ENCODE measurements around the gene LARGE2. TPM values are rescaled to one million over a fixed set of nuclear protein-coding genes. Genes with fewer than 3 reads are reported as not detected.
"Not testable (repeated sequence)": the region's sequence is repeated elsewhere in the genome, so short reads cannot be mapped to it uniquely, and the experiment has no call there.

LARGE2 gene
- total RNA-seq, 1 donor from 2014 or later: 0.07 TPM

DNA sequence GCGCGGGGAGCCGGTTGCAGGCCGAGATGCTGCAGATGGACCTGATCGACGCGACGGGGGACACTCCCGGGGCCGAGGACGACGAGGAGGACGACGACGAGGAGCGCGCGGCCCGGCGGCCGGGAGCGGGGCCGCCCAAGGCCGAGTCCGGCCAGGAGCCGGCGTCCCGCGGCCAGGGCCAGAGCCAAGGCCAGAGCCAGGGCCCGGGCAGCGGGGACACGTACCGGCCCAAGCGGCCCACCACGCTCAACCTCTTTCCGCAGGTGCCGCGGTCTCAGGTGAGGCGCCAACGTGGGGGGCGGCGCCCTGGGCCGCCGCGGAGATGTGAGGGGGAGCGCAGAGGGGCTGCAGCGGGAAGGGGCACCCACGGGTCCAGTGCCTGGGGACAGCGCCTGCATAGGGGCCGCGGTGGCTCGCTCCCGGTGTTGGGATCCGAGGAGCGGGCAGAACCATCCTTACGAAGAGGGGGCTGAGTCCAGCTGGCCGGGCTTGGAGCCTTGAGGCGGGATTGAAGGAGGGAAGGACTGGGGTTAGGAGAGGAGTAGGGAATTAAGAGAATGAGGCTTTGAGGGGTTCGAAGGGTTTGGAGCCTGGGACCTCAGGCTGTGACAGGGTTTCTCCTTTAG, 22.2 kb upstream of the LARGE2 start:
- H3K4me1 Mint-ChIP-seq (ENCODE audit: low read depth); H3K36me3 Mint-ChIP-seq (ENCODE audit: low read depth); H3K4me3 Mint-ChIP-seq (ENCODE audit: low read depth); H3K9me3 Mint-ChIP-seq; intact Hi-C loops (cut with micrococcal nuclease); H3K27ac Mint-ChIP-seq; DNase-seq (ENCODE audit: low spot score): not testable (repeated sequence)
- peaks cover 24% of the 10 kb centered on the region for H3K27me3 Mint-ChIP-seq (ENCODE audit: low read depth)

GRCh38 chr11:45900916-45901617, 21.4 kb upstream of the LARGE2 start:
- Mint-ChIP-seq H3K4me3 (ENCODE audit: low read depth) (no peak overlapping the region), H3K27ac (no peak overlapping the region), H3K27me3 (ENCODE audit: low read depth) (peaks cover 24% of the 10 kb centered on the region), H3K36me3 (ENCODE audit: low read depth) (no peaks in the 10 kb centered on the region), H3K4me1 (ENCODE audit: low read depth) (no peaks in the 10 kb centered on the region), H3K9me3 (no peaks in the 10 kb centered on the region)
- intact Hi-C loops (cut with micrococcal nuclease): no loop called here
- DNase-seq (ENCODE audit: low spot score): no peak

DNA sequence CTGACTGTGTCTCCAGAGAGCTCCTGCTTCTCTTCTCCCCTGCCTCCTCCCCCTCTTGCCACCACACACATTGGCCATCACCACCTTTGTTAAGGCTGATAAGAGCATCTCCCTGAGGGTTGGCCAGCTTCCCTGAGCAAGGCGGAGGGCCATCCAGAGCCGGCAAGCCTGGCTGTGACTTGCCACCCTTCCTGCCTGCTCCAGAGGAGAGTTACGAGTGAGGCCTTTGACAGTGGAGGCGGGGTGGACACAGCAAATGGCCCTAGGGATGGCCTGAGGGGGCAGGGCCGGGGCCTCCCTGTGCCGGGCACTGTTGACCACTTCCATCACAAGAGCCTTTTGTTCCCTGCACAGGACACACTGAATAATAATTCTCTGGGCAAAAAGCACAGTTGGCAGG, 20.8 kb upstream of the LARGE2 start:
- Mint-ChIP-seq H3K36me3 (ENCODE audit: low read depth) (no peaks in the 10 kb centered on the region), H3K9me3 (no peaks in the 10 kb centered on the region), H3K4me1 (ENCODE audit: low read depth) (no peaks in the 10 kb centered on the region), H3K27me3 (ENCODE audit: low read depth) (peaks cover 24% of the 10 kb centered on the region), H3K4me3 (ENCODE audit: low read depth) (no peak overlapping the region), H3K27ac (no peak overlapping the region)
- no peak for DNase-seq (ENCODE audit: low spot score)
- intact Hi-C loops (cut with micrococcal nuclease): no loop called here

DNA sequence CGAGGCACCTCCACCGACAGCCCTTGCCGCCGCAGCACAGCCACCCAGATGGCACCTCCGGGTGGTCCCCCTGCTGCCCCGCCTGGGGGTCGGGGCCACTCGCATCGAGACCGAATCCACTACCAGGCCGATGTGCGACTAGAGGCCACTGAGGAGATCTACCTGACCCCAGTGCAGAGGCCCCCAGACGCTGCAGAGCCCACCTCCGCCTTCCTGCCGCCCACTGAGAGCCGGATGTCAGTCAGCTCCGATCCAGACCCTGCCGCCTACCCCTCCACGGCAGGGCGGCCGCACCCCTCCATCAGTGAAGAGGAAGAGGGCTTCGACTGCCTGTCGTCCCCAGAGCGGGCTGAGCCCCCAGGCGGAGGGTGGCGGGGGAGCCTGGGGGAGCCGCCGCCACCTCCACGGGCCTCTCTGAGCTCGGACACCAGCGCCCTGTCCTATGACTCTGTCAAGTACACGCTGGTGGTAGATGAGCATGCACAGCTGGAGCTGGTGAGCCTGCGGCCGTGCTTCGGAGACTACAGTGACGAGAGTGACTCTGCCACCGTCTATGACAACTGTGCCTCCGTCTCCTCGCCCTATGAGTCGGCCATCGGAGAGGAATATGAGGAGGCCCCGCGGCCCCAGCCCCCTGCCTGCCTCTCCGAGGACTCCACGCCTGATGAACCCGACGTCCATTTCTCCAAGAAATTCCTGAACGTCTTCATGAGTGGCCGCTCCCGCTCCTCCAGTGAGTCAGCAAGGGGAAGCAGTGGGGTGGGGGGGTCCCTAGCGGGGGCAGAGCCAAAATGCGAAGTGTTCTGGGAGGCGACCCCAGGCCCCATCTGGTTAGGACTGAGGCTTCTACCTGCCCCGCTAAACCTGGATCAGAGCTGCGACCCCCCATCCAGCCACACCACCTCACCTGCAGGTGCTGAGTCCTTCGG, 19.7 kb upstream of the LARGE2 start:
- intact Hi-C loops (cut with micrococcal nuclease): no loop called here
- H3K36me3 Mint-ChIP-seq (ENCODE audit: low read depth): no peaks in the 10 kb centered on the region
- H3K4me3 Mint-ChIP-seq (ENCODE audit: low read depth): no peak overlapping the region
- H3K4me1 Mint-ChIP-seq (ENCODE audit: low read depth): no peaks in the 10 kb centered on the region
- no peak overlapping the region for H3K27ac Mint-ChIP-seq
- no peak for DNase-seq (ENCODE audit: low spot score)
- H3K27me3 Mint-ChIP-seq (ENCODE audit: low read depth): peaks cover 24% of the 10 kb centered on the region
- H3K9me3 Mint-ChIP-seq: no peaks in the 10 kb centered on the region

- DNase-seq (ENCODE audit: low spot score): no peak
- H3K9me3 Mint-ChIP-seq: no peaks in the 10 kb centered on the region
- H3K4me1 Mint-ChIP-seq (ENCODE audit: low read depth): no peaks in the 10 kb centered on the region
These were observed 18.0 kb upstream of the LARGE2 start for GRCh38 chr11:45904309-45904915.

DNA sequence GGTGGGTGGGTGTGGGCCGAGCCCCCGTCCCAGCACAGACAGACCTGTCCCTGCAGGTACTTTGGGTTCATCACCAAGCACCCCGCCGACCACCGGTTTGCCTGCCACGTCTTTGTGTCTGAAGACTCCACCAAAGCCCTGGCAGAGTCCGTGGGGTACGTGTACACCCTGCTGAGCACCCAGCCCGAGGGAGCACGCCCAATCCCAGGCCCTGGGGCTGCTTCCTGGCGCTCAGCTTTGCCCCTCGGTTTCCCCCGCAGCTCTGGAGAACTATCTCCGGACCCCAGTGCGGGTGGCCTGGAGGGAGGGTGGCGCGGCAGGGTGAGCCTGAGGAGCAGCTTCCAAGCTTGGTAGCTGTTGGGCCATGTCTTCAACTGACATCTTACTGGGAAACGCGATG, 17.4 kb upstream of the LARGE2 start:
- intact Hi-C loops (cut with micrococcal nuclease): no loop called here
- Mint-ChIP-seq H3K4me3 (ENCODE audit: low read depth) (no peak overlapping the region), H3K27ac (no peak overlapping the region), H3K9me3 (no peaks in the 10 kb centered on the region), H3K4me1 (ENCODE audit: low read depth) (no peaks in the 10 kb centered on the region), H3K36me3 (ENCODE audit: low read depth) (no peaks in the 10 kb centered on the region), H3K27me3 (ENCODE audit: low read depth) (peaks cover 18% of the 10 kb centered on the region)
- no peak for DNase-seq (ENCODE audit: low spot score)

More at GRCh38 chr11:45904309-45904915, 18.0 kb upstream of the LARGE2 start:
- Mint-ChIP-seq H3K4me3 (ENCODE audit: low read depth) (no peak overlapping the region), H3K36me3 (ENCODE audit: low read depth) (no peaks in the 10 kb centered on the region), H3K27me3 (ENCODE audit: low read depth) (peaks cover 18% of the 10 kb centered on the region), H3K27ac (no peak overlapping the region)
- intact Hi-C loops (cut with micrococcal nuclease): no loop called here

DNA sequence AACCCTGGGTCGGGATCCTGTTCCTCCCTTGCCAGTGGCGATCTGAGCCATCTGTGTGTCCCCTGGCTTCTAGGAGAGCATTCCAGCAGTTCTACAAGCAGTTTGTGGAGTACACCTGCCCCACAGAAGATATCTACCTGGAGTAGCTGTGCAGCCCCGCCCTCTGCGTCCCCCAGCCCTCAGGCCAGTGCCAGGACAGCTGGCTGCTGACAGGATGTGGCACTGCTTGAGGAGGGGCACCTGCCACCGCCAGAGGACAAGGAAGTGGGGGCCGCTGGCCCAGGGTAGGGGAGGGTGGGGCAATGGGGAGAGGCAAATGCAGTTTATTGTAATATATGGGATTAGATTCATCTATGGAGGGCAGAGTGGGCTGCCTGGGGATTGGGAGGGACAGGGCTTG, 16.9 kb upstream of the LARGE2 start:
- peaks cover 16% of the 10 kb centered on the region for H3K27me3 Mint-ChIP-seq (ENCODE audit: low read depth)
- H3K9me3 Mint-ChIP-seq; DNase-seq (ENCODE audit: low spot score); H3K4me3 Mint-ChIP-seq (ENCODE audit: low read depth); H3K27ac Mint-ChIP-seq; intact Hi-C loops (cut with micrococcal nuclease); H3K4me1 Mint-ChIP-seq (ENCODE audit: low read depth); H3K36me3 Mint-ChIP-seq (ENCODE audit: low read depth): not testable (repeated sequence)

GRCh38 chr11:45906096-45906682, 16.3 kb upstream of the LARGE2 start:
- H3K4me1 Mint-ChIP-seq (ENCODE audit: low read depth): no peaks in the 10 kb centered on the region
- no peak overlapping the region for H3K27ac Mint-ChIP-seq
- intact Hi-C loops (cut with micrococcal nuclease): no loop called here
- H3K27me3 Mint-ChIP-seq (ENCODE audit: low read depth): peaks cover 9% of the 10 kb centered on the region
- H3K36me3 Mint-ChIP-seq (ENCODE audit: low read depth): peaks cover 7% of the 10 kb centered on the region
- no peak overlapping the region for H3K4me3 Mint-ChIP-seq (ENCODE audit: low read depth)
- no peaks in the 10 kb centered on the region for H3K9me3 Mint-ChIP-seq
- DNase-seq (ENCODE audit: low spot score): no peak

GRCh38 chr11:45906965-45907611, 15.4 kb upstream of the LARGE2 start, which contains the start of gene FREY1:
Gene FREY1 (minus strand): TSS chr11:45907271. CDS start chr11:45907245, 26 bp downstream.
- intact Hi-C loops (cut with micrococcal nuclease): no loop called here
- DNase-seq (ENCODE audit: low spot score): no peak
- no peak within 1 kb of the TSS for H3K4me3 Mint-ChIP-seq (ENCODE audit: low read depth)
- no peaks in the 10 kb centered on the region for H3K9me3 Mint-ChIP-seq
- H3K27ac Mint-ChIP-seq: no peak within 1 kb of the TSS
- no peaks in the 10 kb centered on the region for H3K4me1 Mint-ChIP-seq (ENCODE audit: low read depth)
- peaks cover under 1% of the 10 kb centered on the region for H3K27me3 Mint-ChIP-seq (ENCODE audit: low read depth)
- peaks cover 11% of the 10 kb centered on the region for H3K36me3 Mint-ChIP-seq (ENCODE audit: low read depth)

DNA sequence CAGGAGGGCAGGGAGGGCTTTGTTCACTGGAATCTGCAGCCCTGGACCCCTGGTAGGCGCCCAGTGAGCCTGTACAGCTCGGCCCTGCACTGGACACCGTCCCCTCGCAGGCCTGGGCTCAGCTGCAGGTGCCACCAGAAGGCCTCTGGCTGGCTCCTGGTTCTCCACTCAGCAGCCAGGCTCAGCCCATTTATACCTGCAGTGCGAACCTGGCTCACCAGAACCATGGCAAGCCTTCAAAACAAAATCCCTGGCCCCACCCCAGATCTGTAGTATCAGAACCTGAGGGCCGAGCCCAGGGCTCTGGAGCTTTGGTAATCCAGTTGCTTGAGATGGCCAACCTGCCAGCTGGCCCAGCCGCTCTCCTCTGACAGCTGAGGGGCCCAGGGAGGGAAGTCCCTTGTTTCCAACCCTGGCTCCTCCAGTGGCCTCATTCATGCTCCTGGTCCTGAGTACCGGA, 14.5 kb upstream of the LARGE2 start:
- Mint-ChIP-seq H3K27ac (no peak overlapping the region), H3K9me3 (no peaks in the 10 kb centered on the region), H3K4me3 (ENCODE audit: low read depth) (no peak overlapping the region), H3K4me1 (ENCODE audit: low read depth) (no peaks in the 10 kb centered on the region), H3K36me3 (ENCODE audit: low read depth) (peaks cover 11% of the 10 kb centered on the region), H3K27me3 (ENCODE audit: low read depth) (no peaks in the 10 kb centered on the region)
- intact Hi-C loops (cut with micrococcal nuclease): no loop called here
- DNase-seq (ENCODE audit: low spot score): no peak

GRCh38 chr11:45909594-45910475, 12.6 kb upstream of the LARGE2 start:
- no peak overlapping the region for H3K27ac Mint-ChIP-seq
- H3K4me1 Mint-ChIP-seq (ENCODE audit: low read depth): no peaks in the 10 kb centered on the region
- H3K9me3 Mint-ChIP-seq: no peaks in the 10 kb centered on the region
- no peak for DNase-seq (ENCODE audit: low spot score)
- no peaks in the 10 kb centered on the region for H3K27me3 Mint-ChIP-seq (ENCODE audit: low read depth)
- intact Hi-C loops (cut with micrococcal nuclease): no loop called here
- no peak overlapping the region for H3K4me3 Mint-ChIP-seq (ENCODE audit: low read depth)
- peaks cover 18% of the 10 kb centered on the region for H3K36me3 Mint-ChIP-seq (ENCODE audit: low read depth)

All from activated T-helper 2 cell treated with anti-CD3 and anti-CD28 coated beads, Interferon-gamma antibody, Interleukin-2, Interleukin-4, amounts not matched to agents 10 μg/mL and 5 μg/mL and 100 μg/mL, durations not matched to agents 14 hours and 24 hours and 36 hours (primary cell).